Ramos (cell line): ENCODE results near the gene MAFB.

Experiments used
- in situ Hi-C: fragments of 300-500 bp; cut with MboI; formaldehyde crosslinking; loops from one replicate; pipeline ENCODE4 v1.14.3; 2022; ENCODE audit warnings: low sequenced_read_pairs; ENCODE audit not compliant: unreplicated experiment

The MAFB gene

GRCh38 chr20:40639676-40640355 is 49.2 kb downstream of the MAFB start:
- in situ Hi-C loops: no loop called here

- in situ Hi-C loops: no loop called here
These were observed 49.9 kb downstream of the MAFB start for GRCh38 chr20:40639132-40639531.

- in situ Hi-C loops: no loop called here
These were observed 50.6 kb downstream of the MAFB start for GRCh38 chr20:40638414-40638813.

GRCh38 chr20:40637176-40637575 is 51.9 kb downstream of the MAFB start:
- in situ Hi-C loops: no loop called here

GRCh38 chr20:40636486-40636885 is 52.5 kb downstream of the MAFB start:
- in situ Hi-C loops: no loop called here

- in situ Hi-C loops: no loop called here
These were observed 53.1 kb downstream of the MAFB start for GRCh38 chr20:40635971-40636370.
